HTERT RPE-1 (cell line): Measurements from ENCODE around the gene ARL14EP.

ENCODE experiments used
- in situ Hi-C: fragments of 300-500 bp; cut with MboI; formaldehyde crosslinking; loops from 4 replicates; pipeline ENCODE4 v1.14.3; 2020; ENCODE audit warnings: low sequenced_read_pairs

The ARL14EP gene

GRCh38 chr11:30322826-30323710 is at the start of gene ARL14EP:
ARL14EP (plus strand) TSS chr11:30323104; CDS start chr11:30330949, 7,845 bp downstream.
- in situ Hi-C loops, result no loop called here

GRCh38 chr11:30277176-30277575 is 45.7 kb upstream of the ARL14EP start:
- in situ Hi-C loops, result no loop called here

GRCh38 chr11:30279796-30280195 is 43.1 kb upstream of the ARL14EP start:
- in situ Hi-C loops, result no loop called here

GRCh38 chr11:30281476-30282288 is 41.2 kb upstream of the ARL14EP start:
- in situ Hi-C loops, result no loop called here

GRCh38 chr11:30282289-30282631 is 40.6 kb upstream of the ARL14EP start:
- in situ Hi-C loops, result no loop called here

- in situ Hi-C loops, result no loop called here
These were observed 38.1 kb upstream of the ARL14EP start for GRCh38 chr11:30284836-30285235.

GRCh38 chr11:30285416-30286121 is 37.3 kb upstream of the ARL14EP start:
- in situ Hi-C loops, result no loop called here

- in situ Hi-C loops, result no loop called here
These were observed 31.6 kb upstream of the ARL14EP start for GRCh38 chr11:30291331-30291730.

- in situ Hi-C loops, result no loop called here
These were observed 30.4 kb upstream of the ARL14EP start for GRCh38 chr11:30292545-30292944.

GRCh38 chr11:30295178-30295885 is 27.6 kb upstream of the ARL14EP start:
- in situ Hi-C loops, result no loop called here

- in situ Hi-C loops, result no loop called here
These were observed 18.3 kb upstream of the ARL14EP start for GRCh38 chr11:30304620-30305019.

- in situ Hi-C loops, result no loop called here
These were observed 12.3 kb upstream of the ARL14EP start for GRCh38 chr11:30310623-30311022.

- in situ Hi-C loops, result no loop called here
These were observed 11.7 kb upstream of the ARL14EP start for GRCh38 chr11:30311189-30311588.

GRCh38 chr11:30312243-30312642 is 10.7 kb upstream of the ARL14EP start:
- in situ Hi-C loops, result no loop called here

- in situ Hi-C loops, result no loop called here
These were observed 9.3 kb upstream of the ARL14EP start for GRCh38 chr11:30313580-30313979.

GRCh38 chr11:30314625-30315024 is 8.3 kb upstream of the ARL14EP start:
- in situ Hi-C loops, result no loop called here

- in situ Hi-C loops, result no loop called here
These were observed 6.7 kb upstream of the ARL14EP start for GRCh38 chr11:30316237-30316636.

- in situ Hi-C loops, result no loop called here
These were observed 5.9 kb upstream of the ARL14EP start for GRCh38 chr11:30317030-30317429.

GRCh38 chr11:30321321-30321720 is 1.6 kb upstream of the ARL14EP start:
- in situ Hi-C loops, result no loop called here

GRCh38 chr11:30322191-30322590 is 713 bp upstream of the ARL14EP start:
- in situ Hi-C loops, result no loop called here
